Activated CD8-positive, alpha-beta memory T cell treated with anti-CD3 and anti-CD28 coated beads, Interleukin-2, amount 50 U/mL, for 24 hours (primary cell): Measurements from ENCODE around the gene CFB.
"Not testable (repeated sequence)": the region's sequence is repeated elsewhere in the genome, so short reads cannot be mapped to it uniquely, and the experiment has no call there.

ENCODE experiments used
- DNase-seq: peaks from one replicate; pipeline ENCODE4 v3.0.0-alpha.2; 2020; ENCODE audit errors: extremely low read depth

Gene CFB

GRCh38 chr6:31911826-31912585 is 33.9 kb upstream of the CFB start:
- DNase-seq: no peak

GRCh38 chr6:31915351-31915750 is 30.5 kb upstream of the CFB start:
- DNase-seq: no peak

GRCh38 chr6:31915756-31916155 is 30.1 kb upstream of the CFB start:
- DNase-seq: no peak

- no peak for DNase-seq
Observed at GRCh38 chr6:31918069-31918720, 27.7 kb upstream of the CFB start.

- no peak for DNase-seq
Observed at GRCh38 chr6:31919624-31920303, 26.1 kb upstream of the CFB start.

- no peak for DNase-seq
Observed at GRCh38 chr6:31920811-31921210, 25.1 kb upstream of the CFB start.

- DNase-seq: no peak
Observed at GRCh38 chr6:31922942-31923341, 23.0 kb upstream of the CFB start.

GRCh38 chr6:31927242-31927862 is 18.5 kb upstream of the CFB start, which contains the start of gene C2:
TSS of gene C2 (plus strand) at chr6:31927717. CDS start at chr6:31927753, 36 bp downstream.
- DNase-seq: no peak

GRCh38 chr6:31927863-31928671 is 17.8 kb upstream of the CFB start:
- DNase-seq: no peak

GRCh38 chr6:31928672-31928939 is 17.3 kb upstream of the CFB start:
- DNase-seq: no peak

GRCh38 chr6:31930962-31931361 is 14.9 kb upstream of the CFB start:
- DNase-seq: no peak

- DNase-seq: not testable (repeated sequence)
Observed at GRCh38 chr6:31932137-31932536, 13.8 kb upstream of the CFB start.

- no peak for DNase-seq
Observed at GRCh38 chr6:31933537-31933936, 12.4 kb upstream of the CFB start.

- no peak for DNase-seq
Observed at GRCh38 chr6:31935021-31935420, 10.9 kb upstream of the CFB start.

GRCh38 chr6:31935823-31936222 is 10.1 kb upstream of the CFB start:
- no peak for DNase-seq

- no peak for DNase-seq
Observed at GRCh38 chr6:31940256-31940664, 5.6 kb upstream of the CFB start.

GRCh38 chr6:31943742-31944141 is 2.2 kb upstream of the CFB start:
- DNase-seq: no peak

GRCh38 chr6:31945154-31945506 is 765 bp upstream of the CFB start:
- no peak for DNase-seq

GRCh38 chr6:31946370-31946885 is 533 bp downstream of the CFB start:
- no peak for DNase-seq

- no peak for DNase-seq
Observed at GRCh38 chr6:31947070-31947675, 1.3 kb downstream of the CFB start.

- DNase-seq: no peak
Observed at GRCh38 chr6:31947864-31948263, 2.0 kb downstream of the CFB start.
